GM23248 (cell line): Measurements from ENCODE around the gene MOV10L1.

ENCODE experiments used
- EZH2 ChIP-seq: fragments of 200-600 bp; sonication (generic); IDR thresholded peaks from 2 replicates; pipeline ENCODE4 v1.6.1; 2018; ENCODE audit warnings: antibody characterized with exemption, mild to moderate bottlenecking; ENCODE audit not compliant: insufficient read depth, poor library complexity, severe bottlenecking
- EZH2phosphoT487 ChIP-seq: fragments of 200-600 bp; sonication (generic); IDR thresholded peaks from 2 replicates; pipeline ENCODE4 v1.6.1; 2018; ENCODE audit warnings: antibody characterized with exemption, moderate library complexity, mild to moderate bottlenecking, low read depth; ENCODE audit not compliant: insufficient read depth

GRCh38 chr22:50090412-50090714, 557 bp downstream of the MOV10L1 start:
- TF ChIP-seq EZH2phosphoT487 = no peak
- TF ChIP-seq EZH2 = no peak
